ENCODE data around the gene DIPK1A. TPM values are rescaled to one million over a fixed set of nuclear protein-coding genes. Genes with fewer than 3 reads are reported as not detected.
A peak's percentile ranks its signal among the peaks of the same experiment; 100 is the strongest.

Gene DIPK1A
- total RNA-seq, 1 donor from 2014 or later, result 8.4 TPM

DNA sequence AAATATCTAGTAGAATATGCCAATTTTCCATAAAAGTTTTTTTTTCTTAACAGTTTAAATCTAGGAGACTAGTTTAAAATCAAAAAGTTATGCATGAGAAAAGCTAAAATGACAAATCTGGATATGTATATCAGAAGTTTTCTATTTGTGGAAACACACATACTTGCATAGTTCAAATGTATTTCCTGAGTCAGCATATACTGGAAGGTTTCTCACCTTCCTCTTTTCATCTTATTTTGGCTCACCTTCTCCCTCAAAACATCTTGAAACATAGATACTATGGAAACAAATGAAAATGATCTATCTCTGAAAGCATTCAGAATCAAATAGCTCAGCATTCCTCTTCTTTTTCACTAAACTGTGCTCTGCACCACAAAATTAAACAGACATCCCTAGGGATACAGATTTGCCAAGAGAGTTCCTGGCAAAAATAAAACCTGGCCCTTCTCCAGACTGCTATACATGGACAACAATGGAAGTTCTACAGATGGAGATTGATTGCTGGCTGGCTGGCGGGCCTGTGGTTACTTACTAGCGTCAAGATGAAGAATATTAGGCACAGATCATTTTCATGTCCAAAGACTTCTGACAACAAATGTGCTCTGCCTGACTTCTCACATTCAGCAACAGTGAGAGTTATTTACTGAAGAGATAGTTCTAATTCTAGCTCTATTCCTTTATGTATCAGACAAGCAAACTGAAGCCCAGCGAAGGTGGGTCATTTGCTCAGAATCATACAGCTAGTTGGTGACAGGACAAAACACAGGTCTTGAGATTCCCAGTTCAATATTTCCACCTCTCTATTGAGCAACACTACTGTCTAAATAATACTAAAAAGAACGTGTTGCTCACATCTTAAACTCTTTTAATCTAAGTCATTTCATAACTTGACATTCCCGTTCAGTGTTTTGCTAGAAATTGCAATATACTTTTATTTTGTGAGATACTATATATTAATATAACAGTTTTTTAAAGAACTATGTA, 26.6 kb downstream of the DIPK1A start:
- Mint-ChIP-seq H3K27ac (ENCODE audit: unreplicated experiment) (peak overlapping the region; percentile 60), H3K27me3 (ENCODE audit: low read depth, unreplicated experiment) (no peaks in the 10 kb centered on the region), H3K4me1 (ENCODE audit: low read depth, unreplicated experiment) (peaks cover 7% of the 10 kb centered on the region), H3K9me3 (ENCODE audit: unreplicated experiment) (no peaks in the 10 kb centered on the region), H3K4me3 (ENCODE audit: unreplicated experiment) (no peak overlapping the region), H3K36me3 (ENCODE audit: low read depth, unreplicated experiment) (no peaks in the 10 kb centered on the region)
- TF ChIP-seq EZH2 (IDR thresholded peaks at IDR 0.05; ENCODE audit: insufficient read depth, low read length), result no peak
- TF ChIP-seq, protein P1, sequence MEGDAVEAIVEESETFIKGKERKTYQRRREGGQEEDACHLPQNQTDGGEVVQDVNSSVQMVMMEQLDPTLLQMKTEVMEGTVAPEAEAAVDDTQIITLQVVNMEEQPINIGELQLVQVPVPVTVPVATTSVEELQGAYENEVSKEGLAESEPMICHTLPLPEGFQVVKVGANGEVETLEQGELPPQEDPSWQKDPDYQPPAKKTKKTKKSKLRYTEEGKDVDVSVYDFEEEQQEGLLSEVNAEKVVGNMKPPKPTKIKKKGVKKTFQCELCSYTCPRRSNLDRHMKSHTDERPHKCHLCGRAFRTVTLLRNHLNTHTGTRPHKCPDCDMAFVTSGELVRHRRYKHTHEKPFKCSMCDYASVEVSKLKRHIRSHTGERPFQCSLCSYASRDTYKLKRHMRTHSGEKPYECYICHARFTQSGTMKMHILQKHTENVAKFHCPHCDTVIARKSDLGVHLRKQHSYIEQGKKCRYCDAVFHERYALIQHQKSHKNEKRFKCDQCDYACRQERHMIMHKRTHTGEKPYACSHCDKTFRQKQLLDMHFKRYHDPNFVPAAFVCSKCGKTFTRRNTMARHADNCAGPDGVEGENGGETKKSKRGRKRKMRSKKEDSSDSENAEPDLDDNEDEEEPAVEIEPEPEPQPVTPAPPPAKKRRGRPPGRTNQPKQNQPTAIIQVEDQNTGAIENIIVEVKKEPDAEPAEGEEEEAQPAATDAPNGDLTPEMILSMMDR (IDR thresholded peaks at IDR 0.05; ENCODE audit: insufficient read depth, low read depth, low read length), result no peak
- Histone ChIP-seq H3K4me2 (ENCODE audit: low read length) (peak overlapping the region; percentile 40), H3K9ac (ENCODE audit: low read length) (no peak overlapping the region), H3K4me1 (ENCODE audit: insufficient read depth, low read length) (peaks cover 9% of the 10 kb centered on the region), H3K36me3 (ENCODE audit: insufficient read depth, low read length) (no peaks in the 10 kb centered on the region), H4K20me1 (ENCODE audit: insufficient read depth, low read length) (no peaks in the 10 kb centered on the region), H3K27me3 (ENCODE audit: insufficient read depth, low read length) (no peaks in the 10 kb centered on the region), H3K4me3 (ENCODE audit: insufficient read depth, low read depth, low read length) (no peak overlapping the region), H3K79me2 (ENCODE audit: insufficient read depth, low read length) (no peaks in the 10 kb centered on the region), H3K9me3 (ENCODE audit: insufficient read depth, low read depth, low read length) (no peaks in the 10 kb centered on the region), H3K27ac (ENCODE audit: low read depth, low read length) (peak overlapping the region; percentile 45), H2AFZ (ENCODE audit: low read depth, low read length) (no peak overlapping the region)
- DNase-seq (ENCODE audit: low read depth), result peak; percentile 98
- FAIRE-seq, result peak; percentile 65

DNA sequence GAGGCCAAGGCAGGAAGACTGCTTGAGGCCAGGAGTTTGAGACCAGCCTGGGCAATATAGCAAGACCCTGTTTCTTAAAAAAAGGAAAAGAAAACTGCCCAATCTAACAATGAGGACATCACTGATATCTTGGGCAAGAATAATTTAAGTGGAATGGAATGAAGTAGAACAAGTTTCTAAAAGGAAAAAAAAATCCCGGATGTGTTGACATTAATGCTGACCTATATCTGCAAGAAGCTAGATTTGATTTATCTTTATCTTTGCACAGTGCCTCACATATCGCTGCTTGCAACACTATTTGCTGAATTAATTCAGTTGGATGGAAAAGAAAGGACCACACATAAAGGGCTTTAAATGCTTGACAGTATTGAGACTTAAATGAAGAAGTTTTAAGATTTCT, 27.8 kb downstream of the DIPK1A start:
- H3K4me2 ChIP-seq (ENCODE audit: low read length), result no peak overlapping the region
- Mint-ChIP-seq H3K27ac (ENCODE audit: unreplicated experiment) (no peak overlapping the region), H3K4me1 (ENCODE audit: low read depth, unreplicated experiment) (peaks cover 7% of the 10 kb centered on the region), H3K36me3 (ENCODE audit: low read depth, unreplicated experiment) (no peaks in the 10 kb centered on the region), H3K4me3 (ENCODE audit: unreplicated experiment) (no peak overlapping the region), H3K27me3 (ENCODE audit: low read depth, unreplicated experiment) (no peaks in the 10 kb centered on the region), H3K9me3 (ENCODE audit: unreplicated experiment) (no peaks in the 10 kb centered on the region)
- H3K9me3 ChIP-seq (ENCODE audit: insufficient read depth, low read depth, low read length), result no peaks in the 10 kb centered on the region
- H2AFZ ChIP-seq (ENCODE audit: low read depth, low read length), result no peak overlapping the region
- no peaks in the 10 kb centered on the region for H4K20me1 ChIP-seq (ENCODE audit: insufficient read depth, low read length)
- peak; percentile 53 for DNase-seq (ENCODE audit: low read depth)
- no peaks in the 10 kb centered on the region for H3K36me3 ChIP-seq (ENCODE audit: insufficient read depth, low read length)
- no peak overlapping the region for H3K9ac ChIP-seq (ENCODE audit: low read length)
- TF ChIP-seq, protein P1 (IDR thresholded peaks at IDR 0.05; ENCODE audit: insufficient read depth, low read depth, low read length), result no peak
- TF ChIP-seq EZH2 (IDR thresholded peaks at IDR 0.05; ENCODE audit: insufficient read depth, low read length), result no peak
- H3K79me2 ChIP-seq (ENCODE audit: insufficient read depth, low read length), result no peaks in the 10 kb centered on the region
- H3K4me1 ChIP-seq (ENCODE audit: insufficient read depth, low read length), result peaks cover 9% of the 10 kb centered on the region
- FAIRE-seq, result peak; percentile 13
- H3K27ac ChIP-seq (ENCODE audit: low read depth, low read length), result no peak overlapping the region
- no peaks in the 10 kb centered on the region for H3K27me3 ChIP-seq (ENCODE audit: insufficient read depth, low read length)
- no peak overlapping the region for H3K4me3 ChIP-seq (ENCODE audit: insufficient read depth, low read depth, low read length)

GRCh38 chr1:92931691-92932090, 29.6 kb downstream of the DIPK1A start:
- Histone ChIP-seq H3K4me3 (ENCODE audit: insufficient read depth, low read depth, low read length) (no peak overlapping the region), H3K9me3 (ENCODE audit: insufficient read depth, low read depth, low read length) (no peaks in the 10 kb centered on the region), H4K20me1 (ENCODE audit: insufficient read depth, low read length) (no peaks in the 10 kb centered on the region), H3K27ac (ENCODE audit: low read depth, low read length) (no peak overlapping the region), H3K9ac (ENCODE audit: low read length) (no peak overlapping the region), H3K36me3 (ENCODE audit: insufficient read depth, low read length) (no peaks in the 10 kb centered on the region), H2AFZ (ENCODE audit: low read depth, low read length) (no peak overlapping the region), H3K4me1 (ENCODE audit: insufficient read depth, low read length) (peaks cover 9% of the 10 kb centered on the region), H3K27me3 (ENCODE audit: insufficient read depth, low read length) (no peaks in the 10 kb centered on the region), H3K4me2 (ENCODE audit: low read length) (no peak overlapping the region), H3K79me2 (ENCODE audit: insufficient read depth, low read length) (no peaks in the 10 kb centered on the region)
- no peak overlapping the region for H3K4me3 Mint-ChIP-seq (ENCODE audit: unreplicated experiment)
- DNase-seq (ENCODE audit: low read depth), result no peak
- peaks cover 3% of the 10 kb centered on the region for H3K9me3 Mint-ChIP-seq (ENCODE audit: unreplicated experiment)
- peaks cover 7% of the 10 kb centered on the region for H3K4me1 Mint-ChIP-seq (ENCODE audit: low read depth, unreplicated experiment)
- TF ChIP-seq EZH2 (IDR thresholded peaks at IDR 0.05; ENCODE audit: insufficient read depth, low read length), result no peak
- TF ChIP-seq, protein P1 (IDR thresholded peaks at IDR 0.05; ENCODE audit: insufficient read depth, low read depth, low read length), result no peak
- no peak for FAIRE-seq
- H3K27ac Mint-ChIP-seq (ENCODE audit: unreplicated experiment), result no peak overlapping the region
- H3K36me3 Mint-ChIP-seq (ENCODE audit: low read depth, unreplicated experiment), result no peaks in the 10 kb centered on the region
- no peaks in the 10 kb centered on the region for H3K27me3 Mint-ChIP-seq (ENCODE audit: low read depth, unreplicated experiment)
